K562 (cell line): ENCODE data around the gene TRABD2B. TPM values are rescaled to one million over a fixed set of nuclear protein-coding genes. Genes with fewer than 3 reads are reported as not detected.

Experiments used
- JUNB ChIP-seq: fragments of 450-650 bp; formaldehyde crosslinking; conservative IDR thresholded peaks from 2 replicates; pipeline ENCODE4 v1.4.0; 2020; ENCODE audit warnings: mild to moderate bottlenecking
- RFX1 ChIP-seq: fragments of 450-650 bp; IDR thresholded peaks from 2 replicates; pipeline ENCODE4 v1.6.1; 2016; ENCODE audit warnings: mild to moderate bottlenecking, moderate library complexity
- polyA plus RNA-seq, 8 experiments: library from polyadenylated mRNA; depleted of rRNA in 4 of 8; stranded (reverse) in 5 of 8; unstranded in 3 of 8; fragments of >200 nt; fragmentation: Nextera tagmentation in 2 of 8; fragmentation: Illumina TruSeq in 1 of 8; extraction: Ambion mirVana in 2 of 8; extraction: Trizol in 1 of 8; gene quantifications; 2 replicates each; pipeline versions ENCODE4 v1.2.1 to v1.2.3, GENCODE V29; 2011 to 2014; ENCODE audit warnings: inconsistent platforms in 1 of 8, missing spikeins in 1 of 8
- total RNA-seq, 7 experiments: library from RNA; depleted of rRNA in 6 of 7; stranded (reverse); fragments of >200 nt in 6 of 7; fragmentation: Illumina TruSeq in 2 of 7; extraction: Trizol in 2 of 7; gene quantifications; 2 replicates each; pipeline versions ENCODE4 v1.2.1 to v1.2.3, GENCODE V29; 2011 to 2021; ENCODE audit warnings: low replicate concordance in 1 of 7
- TF ChIP-seq, protein P1 (sequence below): fragments of 250-450 bp; sonication (Bioruptor Pico); IDR thresholded peaks from 2 replicates; pipeline ENCODE4 v1.4.0; 2020; ENCODE audit warnings: mild to moderate bottlenecking, moderate library complexity, borderline replicate concordance
- TF ChIP-seq, protein P2 (sequence below), 2 experiments: fragments of 450-650 bp; IDR thresholded peaks; 2 replicates each; pipeline ENCODE4 v1.6.1; 2016; ENCODE audit warnings: mild to moderate bottlenecking in 2 of 2, borderline replicate concordance in 1 of 2, low read depth in 1 of 2, moderate library complexity in 1 of 2
- TF ChIP-seq, protein P3 (sequence below): fragments of 450-650 bp; formaldehyde crosslinking; IDR thresholded peaks from 2 replicates; pipeline ENCODE4 v1.4.0; 2022; ENCODE audit warnings: mild to moderate bottlenecking, moderate library complexity

The TRABD2B gene
- total and polyA plus RNA-seq, 9 of the 15 experiments (the other 6 are each of a cell fraction or from before 2014, with no cell fraction given), result not detected

DNA sequence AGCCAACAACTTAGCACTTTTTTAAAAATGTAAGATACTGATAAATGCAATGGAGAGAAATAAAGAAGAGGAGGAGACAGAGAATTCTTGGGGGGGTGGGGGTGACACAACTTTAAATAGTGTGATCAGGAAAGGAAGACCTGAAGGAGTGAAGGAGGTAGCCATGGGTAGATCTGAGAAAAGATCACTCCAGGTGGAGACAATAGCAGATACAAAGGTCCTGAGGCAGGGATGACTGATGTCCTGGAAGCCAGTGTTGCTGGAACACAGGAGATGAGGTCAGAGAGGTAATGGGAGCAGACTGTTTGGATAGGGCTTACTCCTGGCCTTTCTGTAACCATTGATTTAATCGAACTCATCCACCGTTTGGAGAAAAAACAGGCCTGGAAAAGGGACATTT lies 24.6 kb upstream of the TRABD2B start (continued):
- TF ChIP-seq, protein P1, sequence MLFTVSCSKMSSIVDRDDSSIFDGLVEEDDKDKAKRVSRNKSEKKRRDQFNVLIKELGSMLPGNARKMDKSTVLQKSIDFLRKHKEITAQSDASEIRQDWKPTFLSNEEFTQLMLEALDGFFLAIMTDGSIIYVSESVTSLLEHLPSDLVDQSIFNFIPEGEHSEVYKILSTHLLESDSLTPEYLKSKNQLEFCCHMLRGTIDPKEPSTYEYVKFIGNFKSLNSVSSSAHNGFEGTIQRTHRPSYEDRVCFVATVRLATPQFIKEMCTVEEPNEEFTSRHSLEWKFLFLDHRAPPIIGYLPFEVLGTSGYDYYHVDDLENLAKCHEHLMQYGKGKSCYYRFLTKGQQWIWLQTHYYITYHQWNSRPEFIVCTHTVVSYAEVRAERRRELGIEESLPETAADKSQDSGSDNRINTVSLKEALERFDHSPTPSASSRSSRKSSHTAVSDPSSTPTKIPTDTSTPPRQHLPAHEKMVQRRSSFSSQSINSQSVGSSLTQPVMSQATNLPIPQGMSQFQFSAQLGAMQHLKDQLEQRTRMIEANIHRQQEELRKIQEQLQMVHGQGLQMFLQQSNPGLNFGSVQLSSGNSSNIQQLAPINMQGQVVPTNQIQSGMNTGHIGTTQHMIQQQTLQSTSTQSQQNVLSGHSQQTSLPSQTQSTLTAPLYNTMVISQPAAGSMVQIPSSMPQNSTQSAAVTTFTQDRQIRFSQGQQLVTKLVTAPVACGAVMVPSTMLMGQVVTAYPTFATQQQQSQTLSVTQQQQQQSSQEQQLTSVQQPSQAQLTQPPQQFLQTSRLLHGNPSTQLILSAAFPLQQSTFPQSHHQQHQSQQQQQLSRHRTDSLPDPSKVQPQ (CRISPR knock-in tag), result no peak
- TF ChIP-seq JUNB (CRISPR knock-in tag) (no peak), RFX1 (no peak)
- TF ChIP-seq, protein P2, sequence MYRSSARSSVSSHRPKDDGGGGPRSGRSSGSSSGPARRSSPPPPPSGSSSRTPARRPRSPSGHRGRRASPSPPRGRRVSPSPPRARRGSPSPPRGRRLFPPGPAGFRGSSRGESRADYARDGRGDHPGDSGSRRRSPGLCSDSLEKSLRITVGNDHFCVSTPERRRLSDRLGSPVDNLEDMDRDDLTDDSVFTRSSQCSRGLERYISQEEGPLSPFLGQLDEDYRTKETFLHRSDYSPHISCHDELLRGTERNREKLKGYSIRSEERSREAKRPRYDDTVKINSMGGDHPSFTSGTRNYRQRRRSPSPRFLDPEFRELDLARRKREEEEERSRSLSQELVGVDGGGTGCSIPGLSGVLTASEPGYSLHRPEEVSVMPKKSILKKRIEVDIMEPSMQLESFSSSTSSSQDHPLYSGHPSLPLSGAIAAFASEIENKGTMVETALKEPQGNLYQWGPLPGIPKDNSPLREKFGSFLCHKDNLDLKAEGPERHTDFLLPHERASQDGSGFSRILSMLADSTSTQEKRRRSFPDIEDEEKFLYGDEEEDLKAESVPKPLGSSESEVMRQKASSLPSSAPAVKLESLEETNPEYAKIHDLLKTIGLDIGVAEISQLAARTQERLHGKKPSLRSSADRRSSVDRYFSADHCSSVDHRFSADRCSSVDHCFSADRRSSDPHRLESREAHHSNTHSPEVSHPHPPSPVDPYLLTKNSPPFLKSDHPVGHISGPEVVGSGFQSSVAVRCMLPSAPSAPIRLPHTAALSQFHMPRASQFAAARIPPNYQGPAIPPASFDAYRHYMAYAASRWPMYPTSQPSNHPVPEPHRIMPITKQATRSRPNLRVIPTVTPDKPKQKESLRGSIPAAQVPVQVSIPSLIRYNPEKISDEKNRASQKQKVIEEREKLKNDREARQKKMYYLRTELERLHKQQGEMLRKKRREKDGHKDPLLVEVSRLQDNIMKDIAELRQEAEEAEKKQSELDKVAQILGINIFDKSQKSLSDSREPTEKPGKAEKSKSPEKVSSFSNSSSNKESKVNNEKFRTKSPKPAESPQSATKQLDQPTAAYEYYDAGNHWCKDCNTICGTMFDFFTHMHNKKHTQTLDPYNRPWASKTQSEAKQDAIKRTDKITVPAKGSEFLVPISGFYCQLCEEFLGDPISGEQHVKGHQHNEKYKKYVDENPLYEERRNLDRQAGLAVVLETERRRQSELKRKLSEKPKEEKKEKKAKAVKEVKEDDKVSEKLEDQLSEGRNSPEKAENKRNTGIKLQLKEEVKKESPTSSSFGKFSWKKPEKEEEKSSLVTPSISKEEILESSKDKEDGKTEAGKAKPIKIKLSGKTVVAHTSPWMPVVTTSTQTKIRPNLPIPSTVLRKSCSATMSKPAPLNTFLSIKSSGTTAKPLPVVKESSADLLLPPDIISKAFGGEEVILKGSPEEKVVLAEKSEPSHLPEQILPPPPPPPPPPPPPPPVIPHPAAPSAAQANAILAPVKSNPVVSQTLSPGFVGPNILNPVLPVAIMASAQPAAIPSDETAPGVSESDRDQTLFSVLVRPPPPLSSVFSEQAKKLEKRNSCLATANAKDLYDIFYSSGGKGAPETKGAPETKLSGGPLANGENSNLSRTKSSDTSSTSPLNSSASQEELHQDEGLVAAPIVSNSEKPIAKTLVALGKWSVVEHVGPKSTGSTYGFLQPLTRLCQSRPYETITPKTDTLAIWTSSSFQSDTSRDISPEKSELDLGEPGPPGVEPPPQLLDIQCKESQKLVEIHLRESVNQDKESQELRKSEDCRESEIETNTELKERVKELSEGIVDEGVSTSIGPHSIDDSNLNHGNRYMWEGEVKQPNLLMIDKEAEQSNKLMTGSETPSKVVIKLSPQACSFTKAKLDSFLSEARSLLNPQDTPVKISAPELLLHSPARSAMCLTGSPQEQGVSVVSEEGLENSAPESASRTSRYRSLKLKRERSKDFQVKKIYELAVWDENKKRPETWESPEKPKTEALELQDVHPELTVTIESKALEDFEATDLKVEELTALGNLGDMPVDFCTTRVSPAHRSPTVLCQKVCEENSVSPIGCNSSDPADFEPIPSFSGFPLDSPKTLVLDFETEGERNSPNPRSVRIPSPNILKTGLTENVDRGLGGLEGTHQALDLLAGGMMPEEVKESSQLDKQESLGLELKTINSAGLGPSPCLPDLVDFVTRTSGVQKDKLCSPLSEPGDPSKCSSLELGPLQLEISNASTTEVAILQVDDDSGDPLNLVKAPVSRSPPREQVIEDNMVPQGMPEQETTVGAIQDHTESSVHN (IDR thresholded peaks at IDR 0.05; ENCODE audit: borderline replicate concordance in 1 of 2, low read depth in 1 of 2), result no peak
- TF ChIP-seq, protein P3, sequence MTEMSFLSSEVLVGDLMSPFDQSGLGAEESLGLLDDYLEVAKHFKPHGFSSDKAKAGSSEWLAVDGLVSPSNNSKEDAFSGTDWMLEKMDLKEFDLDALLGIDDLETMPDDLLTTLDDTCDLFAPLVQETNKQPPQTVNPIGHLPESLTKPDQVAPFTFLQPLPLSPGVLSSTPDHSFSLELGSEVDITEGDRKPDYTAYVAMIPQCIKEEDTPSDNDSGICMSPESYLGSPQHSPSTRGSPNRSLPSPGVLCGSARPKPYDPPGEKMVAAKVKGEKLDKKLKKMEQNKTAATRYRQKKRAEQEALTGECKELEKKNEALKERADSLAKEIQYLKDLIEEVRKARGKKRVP (CRISPR knock-in tag), result no peak
